Islet precursor cell (in vitro differentiated cells): ENCODE data around the gene PARPBP.
"Not testable (repeated sequence)": the region's sequence is repeated elsewhere in the genome, so short reads cannot be mapped to it uniquely, and the experiment has no call there.

ENCODE experiments used
- DNase-seq: peaks from one replicate; pipeline ENCODE4 v3.0.0-alpha.2; 2018

Gene PARPBP

GRCh38 chr12:102119674-102120563 lies at the start of gene PARPBP, which contains the start of gene NUP37:
TSS of gene PARPBP (plus strand) at chr12:102120183. CDS start at chr12:102123889, 3,706 bp downstream.
TSS of gene NUP37 (minus strand) at chr12:102120114. CDS start at chr12:102118518, 1,596 bp downstream.
- DNase-seq: peak; percentile 99

DNA sequence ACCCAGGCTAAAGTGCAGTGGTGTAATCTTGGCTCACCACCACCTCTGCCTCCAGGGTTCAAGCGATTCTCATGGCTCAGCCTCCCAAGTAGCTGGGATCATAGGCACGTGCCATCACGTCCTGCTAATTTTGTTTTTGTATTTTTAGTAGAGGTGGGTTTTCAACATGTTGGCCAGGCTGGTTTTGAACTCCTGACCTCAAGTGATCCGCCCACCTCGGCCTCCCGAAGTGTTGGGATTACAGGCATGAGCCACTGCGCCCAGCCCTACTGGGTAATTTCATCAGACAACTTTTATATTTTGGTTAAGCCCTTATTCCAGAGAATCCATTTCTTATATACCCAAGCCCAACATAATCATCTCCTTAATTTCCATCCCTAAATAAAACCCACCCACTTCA lies 47.9 kb upstream of the PARPBP start:
- DNase-seq: not testable (repeated sequence)

- DNase-seq: no peak
Measured at GRCh38 chr12:102080842-102081241, 39.1 kb upstream of the PARPBP start.

DNA sequence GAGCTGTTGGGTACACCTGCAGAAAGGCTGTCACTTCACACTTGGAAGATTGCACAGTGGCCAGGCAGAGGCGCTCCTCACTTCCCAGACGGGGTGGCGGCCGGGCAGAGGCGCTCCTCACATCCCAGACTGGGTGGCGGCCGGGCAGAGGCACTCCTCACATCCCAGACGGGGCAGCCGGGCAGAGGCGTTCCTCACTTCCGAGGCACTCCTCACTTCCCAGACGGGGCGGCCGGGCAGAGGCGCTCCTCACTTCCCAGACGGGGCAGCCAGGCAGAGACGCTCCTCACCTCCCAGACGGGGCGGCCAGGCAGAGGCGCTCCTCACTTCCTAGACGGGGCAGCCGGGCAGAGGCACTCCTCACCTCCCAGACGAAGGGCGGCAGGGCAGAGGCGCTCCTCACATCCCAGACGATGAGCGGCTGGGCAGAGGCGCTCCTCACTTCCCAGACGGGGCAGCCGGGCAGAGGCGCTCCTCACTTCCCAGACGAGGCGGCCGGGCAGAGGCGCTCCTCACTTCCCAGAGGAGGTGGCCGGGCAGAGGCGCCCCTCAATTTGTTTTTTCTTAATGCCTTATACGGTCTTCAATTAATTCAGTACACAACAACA lies 30.7 kb upstream of the PARPBP start:
- not testable (repeated sequence) for DNase-seq

- no peak for DNase-seq
Measured at GRCh38 chr12:102093319-102093718, 26.7 kb upstream of the PARPBP start.

GRCh38 chr12:102095677-102096263 lies 24.2 kb upstream of the PARPBP start:
- no peak for DNase-seq

DNA sequence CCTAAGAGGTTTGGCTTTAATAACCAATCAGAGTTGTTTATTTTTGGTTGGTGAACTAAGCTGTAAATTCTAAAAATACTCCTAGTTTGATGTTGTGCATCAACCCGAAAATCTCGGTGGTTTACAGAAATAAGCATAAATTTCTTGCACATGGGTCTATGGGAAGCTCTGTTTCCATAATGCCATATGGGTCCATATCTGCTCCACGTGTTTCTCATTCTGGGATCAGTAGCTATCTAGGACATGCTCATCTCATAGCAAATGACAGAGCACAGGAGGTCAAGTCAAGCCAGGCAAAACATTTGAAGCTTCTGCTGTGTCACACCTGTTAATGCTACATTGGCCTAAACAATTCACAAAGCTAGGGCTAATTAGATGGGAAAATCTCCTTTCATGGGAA lies 23.1 kb upstream of the PARPBP start:
- no peak for DNase-seq

- DNase-seq: no peak
Measured at GRCh38 chr12:102106905-102107304, 13.1 kb upstream of the PARPBP start.

DNA sequence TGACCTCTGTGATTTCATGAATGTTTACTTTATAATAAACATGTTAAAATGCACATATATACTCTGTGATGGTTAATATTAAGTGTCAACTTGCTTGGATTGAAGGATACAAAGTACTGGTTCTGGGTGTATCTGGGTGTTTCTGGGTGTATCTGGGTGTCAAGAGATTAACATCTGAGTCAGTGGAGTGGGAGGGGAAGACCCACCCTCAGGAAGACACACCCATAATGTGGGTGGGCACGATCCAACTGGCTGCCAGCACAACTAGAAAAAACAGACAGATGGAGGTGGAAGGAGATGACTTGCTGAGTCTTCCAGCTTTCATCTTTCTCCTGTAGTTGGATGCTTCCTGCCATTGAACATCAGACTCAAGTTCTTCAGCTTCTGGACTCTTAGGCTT lies 12.0 kb upstream of the PARPBP start:
- no peak for DNase-seq

GRCh38 chr12:102110782-102111181 lies 9.2 kb upstream of the PARPBP start:
- no peak for DNase-seq

DNA sequence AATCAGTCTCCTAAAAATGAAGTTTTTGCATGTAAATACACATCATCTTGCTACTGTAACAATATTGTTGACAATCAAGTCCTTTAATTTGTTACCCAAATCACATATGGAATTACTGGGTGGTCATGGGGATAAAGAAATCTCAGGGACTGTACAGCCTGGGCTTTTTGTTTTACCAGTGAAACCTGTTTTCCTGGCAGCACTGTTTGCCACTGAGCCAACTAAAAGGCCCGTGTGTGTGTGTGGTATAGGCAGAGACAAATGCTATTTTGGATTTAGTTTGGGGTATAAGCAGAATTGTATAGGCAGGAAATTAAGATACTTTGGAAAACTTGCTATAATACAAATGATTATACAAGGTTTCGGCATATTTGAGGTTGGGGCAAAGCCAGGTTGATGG lies 5.8 kb upstream of the PARPBP start:
- DNase-seq: no peak

GRCh38 chr12:102116392-102116791 lies 3.6 kb upstream of the PARPBP start:
- DNase-seq: no peak

DNA sequence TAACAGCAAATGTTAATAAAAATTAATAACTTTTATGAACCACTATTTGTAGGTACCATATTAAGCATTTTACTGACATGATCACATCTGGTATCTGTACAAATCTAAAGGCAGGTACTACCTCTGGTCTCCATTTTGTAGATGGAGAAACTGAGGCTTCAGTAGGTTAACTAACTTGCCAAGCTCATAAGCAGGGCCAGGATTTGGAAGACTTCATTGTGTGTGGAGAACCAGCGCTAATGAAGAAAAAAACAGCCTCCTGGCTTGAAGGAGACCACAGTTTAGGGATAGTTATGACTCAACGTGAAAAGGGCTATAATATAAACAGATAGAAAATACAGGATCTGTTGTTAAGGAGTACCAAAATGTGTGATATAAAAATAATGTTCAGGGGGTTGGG lies 1.1 kb upstream of the PARPBP start:
- DNase-seq: no peak

GRCh38 chr12:102120564-102120873 lies 536 bp downstream of the PARPBP start:
- no peak for DNase-seq

- DNase-seq: peak; percentile 75
Measured at GRCh38 chr12:102120886-102121285, 903 bp downstream of the PARPBP start.

DNA sequence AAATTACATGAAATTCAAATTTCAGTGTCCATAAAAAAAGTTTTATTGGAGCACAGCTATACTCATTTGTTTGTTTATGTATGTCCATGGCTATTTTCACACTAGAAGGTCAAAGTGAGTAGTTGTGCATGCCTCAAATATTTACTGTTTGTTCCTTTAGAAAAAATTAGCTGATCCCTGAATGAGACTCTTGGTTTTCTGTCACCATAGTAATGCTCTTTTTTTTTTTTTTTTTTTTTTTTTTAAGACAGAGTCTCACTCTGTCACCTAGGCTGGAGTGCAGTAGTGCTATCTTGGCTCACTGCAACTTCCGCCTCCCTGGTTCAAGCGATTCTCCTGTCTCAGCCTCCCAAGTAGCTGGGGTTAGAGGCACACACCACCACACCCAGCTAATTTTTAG lies 1.3 kb downstream of the PARPBP start:
- DNase-seq: not testable (repeated sequence)

DNA sequence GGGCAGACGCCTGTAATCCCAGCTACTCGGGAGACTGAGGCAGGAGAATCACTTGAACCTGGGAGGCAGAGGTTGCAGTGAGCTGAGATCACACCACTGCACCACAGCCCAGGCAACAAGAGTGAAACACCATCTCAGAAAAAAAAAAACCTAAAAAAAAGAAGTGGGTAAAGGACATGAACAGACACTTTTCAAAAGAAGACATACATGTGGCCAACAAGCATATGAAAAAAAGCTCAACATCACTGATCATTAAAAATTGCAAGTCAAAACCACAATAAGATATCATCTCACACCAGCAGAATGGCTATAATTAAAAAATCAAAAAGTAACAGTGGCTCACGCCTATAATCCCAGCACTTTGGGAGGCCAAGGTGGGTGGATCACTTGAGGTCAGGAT lies 10.7 kb downstream of the PARPBP start:
- DNase-seq: not testable (repeated sequence)

GRCh38 chr12:102131442-102131841 lies 11.5 kb downstream of the PARPBP start:
- DNase-seq: not testable (repeated sequence)

- DNase-seq: not testable (repeated sequence)
Measured at GRCh38 chr12:102137619-102138018, 17.6 kb downstream of the PARPBP start.

GRCh38 chr12:102142866-102143373 lies 22.9 kb downstream of the PARPBP start:
- DNase-seq: not testable (repeated sequence)

- DNase-seq: no peak
Measured at GRCh38 chr12:102144221-102144620, 24.2 kb downstream of the PARPBP start.

DNA sequence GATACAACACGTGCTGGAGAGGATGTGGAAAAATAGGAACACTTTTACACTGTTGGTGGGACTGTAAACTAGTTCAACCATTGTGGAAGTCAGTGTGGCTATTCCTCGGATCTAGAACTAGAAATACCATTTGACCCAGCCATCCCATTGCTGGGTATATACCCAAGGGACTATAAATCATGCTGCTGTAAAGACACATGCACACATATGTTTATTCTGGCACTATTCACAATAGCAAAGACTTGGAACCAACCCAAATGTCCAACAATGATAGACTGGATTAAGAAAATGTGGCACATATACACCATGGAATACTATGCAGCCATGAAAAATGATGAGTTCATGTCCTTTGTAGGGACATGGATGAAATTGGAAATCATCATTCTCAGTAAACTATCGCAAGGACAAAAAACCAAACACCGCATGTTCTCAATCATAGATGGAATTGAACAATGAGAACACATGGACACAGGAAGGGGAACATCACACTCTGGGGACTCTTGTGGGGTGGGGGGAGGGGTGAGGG lies 27.1 kb downstream of the PARPBP start:
- DNase-seq: not testable (repeated sequence)

- DNase-seq: not testable (repeated sequence)
Measured at GRCh38 chr12:102155206-102155605, 35.2 kb downstream of the PARPBP start.
